ENCODE measurements around the gene RAI1. TPM values are rescaled to one million over a fixed set of nuclear protein-coding genes. Genes with fewer than 3 reads are reported as not detected.

RAI1 gene
- total and polyA plus RNA-seq, 2 of the 13 experiments (the other 11 are each of a cell fraction or from before 2014, with no cell fraction given) = 3.4 to 5.2 TPM

DNA sequence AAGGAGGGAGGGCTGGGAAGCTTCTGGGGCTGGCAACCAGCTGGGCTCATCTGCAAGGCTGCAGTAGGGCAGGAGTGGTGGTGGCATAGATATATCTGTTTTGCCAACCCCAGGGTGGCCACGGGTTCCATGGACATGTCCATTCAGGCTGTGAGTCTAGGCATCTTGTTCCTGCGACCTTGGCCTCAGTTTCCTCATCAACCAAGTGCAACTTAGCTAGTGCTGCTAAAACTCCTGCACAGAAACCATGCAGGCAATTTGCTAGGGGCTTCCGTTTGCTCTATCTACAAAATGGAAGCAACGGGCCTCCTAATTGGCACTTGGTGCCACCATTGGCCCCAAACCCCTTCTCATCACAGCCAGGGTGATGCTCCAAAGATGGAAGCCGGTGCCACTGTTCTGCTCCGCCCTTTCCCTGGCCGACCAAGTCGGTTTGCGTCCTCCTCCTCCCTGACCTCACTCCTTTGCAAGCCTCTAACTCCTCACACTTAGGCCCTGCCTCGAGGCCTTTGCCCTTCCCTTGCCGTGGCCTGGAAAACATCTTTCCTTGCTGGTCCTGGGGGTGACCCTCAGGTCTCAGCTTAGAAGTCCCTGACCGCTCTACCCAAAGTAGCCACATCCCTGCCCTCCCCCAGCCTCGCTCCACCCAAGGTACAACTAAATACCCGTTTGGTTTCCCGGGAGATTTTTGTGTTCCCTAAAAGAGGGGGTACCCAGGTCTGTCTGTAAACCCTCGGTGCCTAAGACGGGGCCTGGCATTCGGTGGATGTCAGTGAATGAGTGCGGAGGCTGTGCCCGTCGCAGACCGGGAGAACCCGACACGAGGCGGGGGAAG is 154.4 kb downstream of the RAI1 start (continued):
- TF ChIP-seq, protein P1, sequence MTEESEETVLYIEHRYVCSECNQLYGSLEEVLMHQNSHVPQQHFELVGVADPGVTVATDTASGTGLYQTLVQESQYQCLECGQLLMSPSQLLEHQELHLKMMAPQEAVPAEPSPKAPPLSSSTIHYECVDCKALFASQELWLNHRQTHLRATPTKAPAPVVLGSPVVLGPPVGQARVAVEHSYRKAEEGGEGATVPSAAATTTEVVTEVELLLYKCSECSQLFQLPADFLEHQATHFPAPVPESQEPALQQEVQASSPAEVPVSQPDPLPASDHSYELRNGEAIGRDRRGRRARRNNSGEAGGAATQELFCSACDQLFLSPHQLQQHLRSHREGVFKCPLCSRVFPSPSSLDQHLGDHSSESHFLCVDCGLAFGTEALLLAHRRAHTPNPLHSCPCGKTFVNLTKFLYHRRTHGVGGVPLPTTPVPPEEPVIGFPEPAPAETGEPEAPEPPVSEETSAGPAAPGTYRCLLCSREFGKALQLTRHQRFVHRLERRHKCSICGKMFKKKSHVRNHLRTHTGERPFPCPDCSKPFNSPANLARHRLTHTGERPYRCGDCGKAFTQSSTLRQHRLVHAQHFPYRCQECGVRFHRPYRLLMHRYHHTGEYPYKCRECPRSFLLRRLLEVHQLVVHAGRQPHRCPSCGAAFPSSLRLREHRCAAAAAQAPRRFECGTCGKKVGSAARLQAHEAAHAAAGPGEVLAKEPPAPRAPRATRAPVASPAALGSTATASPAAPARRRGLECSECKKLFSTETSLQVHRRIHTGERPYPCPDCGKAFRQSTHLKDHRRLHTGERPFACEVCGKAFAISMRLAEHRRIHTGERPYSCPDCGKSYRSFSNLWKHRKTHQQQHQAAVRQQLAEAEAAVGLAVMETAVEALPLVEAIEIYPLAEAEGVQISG (CRISPR knock-in tag; IDR thresholded peaks at IDR 0.05) = no peak
- TF ChIP-seq, protein P2, sequence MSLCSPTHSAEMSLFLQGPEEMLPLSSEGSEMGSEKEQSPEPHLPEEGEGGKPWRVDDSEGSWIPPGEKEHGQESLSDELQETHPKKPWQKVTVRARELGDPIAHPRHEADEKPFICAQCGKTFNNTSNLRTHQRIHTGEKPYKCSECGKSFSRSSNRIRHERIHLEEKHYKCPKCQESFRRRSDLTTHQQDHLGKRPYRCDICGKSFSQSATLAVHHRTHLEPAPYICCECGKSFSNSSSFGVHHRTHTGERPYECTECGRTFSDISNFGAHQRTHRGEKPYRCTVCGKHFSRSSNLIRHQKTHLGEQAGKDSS (CRISPR knock-in tag; IDR thresholded peaks at IDR 0.05; ENCODE audit: borderline replicate concordance, low read depth) = no peak
- TF ChIP-seq, protein P3, sequence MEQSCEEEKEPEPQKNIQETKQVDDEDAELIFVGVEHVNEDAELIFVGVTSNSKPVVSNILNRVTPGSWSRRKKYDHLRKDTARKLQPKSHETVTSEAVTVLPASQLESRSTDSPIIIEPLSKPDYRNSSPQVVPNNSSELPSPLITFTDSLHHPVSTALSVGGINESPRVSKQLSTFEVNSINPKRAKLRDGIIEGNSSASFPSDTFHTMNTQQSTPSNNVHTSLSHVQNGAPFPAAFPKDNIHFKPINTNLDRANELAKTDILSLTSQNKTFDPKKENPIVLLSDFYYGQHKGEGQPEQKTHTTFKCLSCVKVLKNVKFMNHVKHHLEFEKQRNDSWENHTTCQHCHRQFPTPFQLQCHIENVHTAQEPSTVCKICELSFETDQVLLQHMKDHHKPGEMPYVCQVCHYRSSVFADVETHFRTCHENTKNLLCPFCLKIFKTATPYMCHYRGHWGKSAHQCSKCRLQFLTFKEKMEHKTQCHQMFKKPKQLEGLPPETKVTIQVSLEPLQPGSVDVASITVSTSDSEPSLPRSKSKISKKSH (CRISPR knock-in tag; IDR thresholded peaks at IDR 0.05; ENCODE audit: borderline replicate concordance) = no peak; the same call in 1 of the 2 replicates
- TF ChIP-seq ESRRA (CRISPR knock-in tag; IDR thresholded peaks at IDR 0.05; ENCODE audit: low read depth) (no peak), RARA (CRISPR knock-in tag; IDR thresholded peaks at IDR 0.05) (no peak), ZNF510 (CRISPR knock-in tag; IDR thresholded peaks at IDR 0.05; ENCODE audit: low read depth) (no peak), CBX5 (CRISPR knock-in tag; IDR thresholded peaks at IDR 0.05; ENCODE audit: borderline replicate concordance) (no peak), GTF2F1 (IDR thresholded peaks at IDR 0.05; ENCODE audit: low read length) (no peak), ZNF720 (CRISPR knock-in tag; IDR thresholded peaks at IDR 0.05) (no peak), HNRNPL (IDR thresholded peaks at IDR 0.05; ENCODE audit: low read depth, low read length) (0 out of 2 replicates have a peak, but pooled peaks have one; percentile 19), ZNF124 (CRISPR knock-in tag; IDR thresholded peaks at IDR 0.05) (no peak), RARG (CRISPR knock-in tag; IDR thresholded peaks at IDR 0.05; ENCODE audit: low read depth) (no peak), ZNF44 (CRISPR knock-in tag; IDR thresholded peaks at IDR 0.05) (no peak), ARNT (IDR thresholded peaks at IDR 0.05) (no peak), ZFP36 (IDR thresholded peaks at IDR 0.05; ENCODE audit: borderline replicate concordance, low read depth, low read length, partially characterized antibody) (no peak)
- TF ChIP-seq, protein P4, sequence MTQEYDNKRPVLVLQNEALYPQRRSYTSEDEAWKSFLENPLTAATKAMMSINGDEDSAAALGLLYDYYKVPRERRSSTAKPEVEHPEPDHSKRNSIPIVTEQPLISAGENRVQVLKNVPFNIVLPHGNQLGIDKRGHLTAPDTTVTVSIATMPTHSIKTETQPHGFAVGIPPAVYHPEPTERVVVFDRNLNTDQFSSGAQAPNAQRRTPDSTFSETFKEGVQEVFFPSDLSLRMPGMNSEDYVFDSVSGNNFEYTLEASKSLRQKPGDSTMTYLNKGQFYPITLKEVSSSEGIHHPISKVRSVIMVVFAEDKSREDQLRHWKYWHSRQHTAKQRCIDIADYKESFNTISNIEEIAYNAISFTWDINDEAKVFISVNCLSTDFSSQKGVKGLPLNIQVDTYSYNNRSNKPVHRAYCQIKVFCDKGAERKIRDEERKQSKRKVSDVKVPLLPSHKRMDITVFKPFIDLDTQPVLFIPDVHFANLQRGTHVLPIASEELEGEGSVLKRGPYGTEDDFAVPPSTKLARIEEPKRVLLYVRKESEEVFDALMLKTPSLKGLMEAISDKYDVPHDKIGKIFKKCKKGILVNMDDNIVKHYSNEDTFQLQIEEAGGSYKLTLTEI (CRISPR knock-in tag; conservative IDR thresholded peaks at IDR 0.05) = no peak

Data from HepG2 (cell line).